Mucosa of descending colon (tissue), 3 donors: ENCODE data around the gene CPEB4. TPM values are rescaled to one million over a fixed set of nuclear protein-coding genes. Genes with fewer than 3 reads are reported as not detected.

Source experiments
- ATAC-seq: fragments of 200-7000 bp; cut with Tn5 transposase; one replicate; pipeline ENCODE4 v1.9.1; 2020; ENCODE audit warnings: mild to moderate bottlenecking, moderate library complexity
- DNase-seq, 3 donors: peaks; one replicate each; pipeline ENCODE4 v3.0.0-alpha.2; 2020
- H3K36me3 ChIP-seq: fragments of 200-600 bp; one replicate; pipeline ENCODE4 v1.8.0; 2021; ENCODE audit warnings: low read depth, mild to moderate bottlenecking
- H3K4me1 ChIP-seq: fragments of 200-600 bp; one replicate; pipeline ENCODE4 v1.8.0; 2021; ENCODE audit warnings: low read depth, mild to moderate bottlenecking
- H3K4me3 ChIP-seq: fragments of 200-600 bp; one replicate; pipeline ENCODE4 v1.8.0; 2021; ENCODE audit warnings: mild to moderate bottlenecking
- H3K9me3 ChIP-seq: fragments of 200-600 bp; one replicate; pipeline ENCODE4 v1.8.0; 2021; ENCODE audit warnings: mild to moderate bottlenecking
- CTCF ChIP-seq: fragments of 200-600 bp; IDR thresholded peaks from one replicate; pipeline ENCODE4 v1.8.0; 2022; ENCODE audit warnings: antibody characterized with exemption, mild to moderate bottlenecking
- intact Hi-C, 2 donors: fragments of 100-400 bp; cut with DNase I in 1 of 2; cut with micrococcal nuclease in 1 of 2; formaldehyde crosslinking; loops; one replicate each; pipeline versions ENCODE4 v1.11.0 to v1.11.1; 2022; cut with DNase I, micrococcal nuclease
- total RNA-seq, 3 donors: library from RNA; stranded (reverse); fragmentation: NEBNext Ultra II Directional in 2 of 3; extraction: Animal tissue kit (Norgen Biotek cat#: 25700) in 2 of 3; gene quantifications; one replicate each; pipeline versions ENCODE4 v1.2.1 to v1.2.4, GENCODE V29; 2021 to 2023
- donor health status: DM: no; HTN: no; CAD: no; lungs with moderate emphysema.
- donor health status: DM: no; HTN: no; CAD: no.
- donor health status: DM: no; HTN: yes; CAD: no.

CPEB4 gene
- total RNA-seq, 3 donors from 2014 or later = 31.8 to 51.3 (median 32.1) TPM

GRCh38 chr5:173972607-173972924 lies 84.4 kb downstream of the CPEB4 start:
- ATAC-seq (no peak), DNase-seq (no peak)
- no peaks in the 10 kb centered on the region for H3K9me3 ChIP-seq
- intact Hi-C loops = loop anchor here (2.0 to 5.0 kb wide), 2 partner anchors 354 to 355 kb away; partner anchors contain the start of gene BOD1 (in 1 of the 2)
- H3K4me1 ChIP-seq = peaks cover 7% of the 10 kb centered on the region
- H3K4me3 ChIP-seq = no peak overlapping the region
- no peak for TF ChIP-seq CTCF
- H3K36me3 ChIP-seq = no peaks in the 10 kb centered on the region

- DNase-seq (peak; percentile 64 to 92 (median 81)), ATAC-seq (peak; percentile 96)
- H3K4me1 ChIP-seq = peaks cover 7% of the 10 kb centered on the region
- H3K4me3 ChIP-seq = no peak overlapping the region
- intact Hi-C loops = loop anchor here (2.0 to 5.0 kb wide), 2 partner anchors 354 to 356 kb away; partner anchors contain the start of gene BOD1 (in 1 of the 2)
- TF ChIP-seq CTCF = peak; percentile 77
- H3K36me3 ChIP-seq = no peaks in the 10 kb centered on the region
- H3K9me3 ChIP-seq = no peaks in the 10 kb centered on the region
Measured at GRCh38 chr5:173972925-173973615, 84.9 kb downstream of the CPEB4 start.

GRCh38 chr5:173973616-173973969 lies 85.4 kb downstream of the CPEB4 start:
- Histone ChIP-seq H3K4me3 (no peak overlapping the region), H3K4me1 (peaks cover 7% of the 10 kb centered on the region), H3K36me3 (no peaks in the 10 kb centered on the region), H3K9me3 (no peaks in the 10 kb centered on the region)
- peak; percentile 63 for ATAC-seq
- no peak for TF ChIP-seq CTCF
- intact Hi-C loops = loop anchor here (2.0 to 5.0 kb wide), 2 partner anchors 355 to 356 kb away; partner anchors contain the start of gene BOD1 (in 1 of the 2)
- DNase-seq = peak; percentile 34 to 49 (median 39)

GRCh38 chr5:173974688-173975239 lies 86.6 kb downstream of the CPEB4 start:
- H3K4me1 ChIP-seq = peaks cover 7% of the 10 kb centered on the region
- ATAC-seq (no peak), DNase-seq (no peak)
- H3K4me3 ChIP-seq = no peak overlapping the region
- no peaks in the 10 kb centered on the region for H3K9me3 ChIP-seq
- intact Hi-C loops = loop anchor here in 1 of 2 donors (5.0 kb wide), 1 partner anchor 357 kb away; the partner anchor contains the start of gene BOD1
- H3K36me3 ChIP-seq = no peaks in the 10 kb centered on the region
- TF ChIP-seq CTCF = no peak

GRCh38 chr5:173981185-173981761 lies 93.1 kb downstream of the CPEB4 start:
- DNase-seq (no peak), ATAC-seq (no peak)
- Histone ChIP-seq H3K4me3 (no peak overlapping the region), H3K9me3 (no peaks in the 10 kb centered on the region), H3K36me3 (no peaks in the 10 kb centered on the region), H3K4me1 (no peaks in the 10 kb centered on the region)
- intact Hi-C loops = no loop called here
- no peak for TF ChIP-seq CTCF
